Mammary epithelial cell (primary cell): ENCODE results near the gene MRPS22.

Experiments used
- CTCF ChIP-seq, 2 donors: IDR thresholded peaks in 1 of 2; conservative IDR thresholded peaks in 1 of 2; 2 replicates each; pipeline ENCODE4 v1.5.1; 2011 to 2012; ENCODE audit warnings: inconsistent platforms in 2 of 2, low read length in 2 of 2, mild to moderate bottlenecking in 2 of 2, control low read depth in 1 of 2, low read depth in 1 of 2; ENCODE audit not compliant: insufficient read depth in 1 of 2; ENCODE audit errors: extremely low read depth in 1 of 2
- EZH2 ChIP-seq: IDR thresholded peaks from 2 replicates; pipeline ENCODE4 v1.6.1; 2012; ENCODE audit warnings: low read length, inconsistent platforms, borderline replicate concordance

- TF ChIP-seq CTCF (conservative IDR thresholded peaks at IDR 0.05 in 1 of 2, IDR thresholded peaks at IDR 0.05 in 1 of 2; ENCODE audit: extremely low read depth in 1 of 2, insufficient read depth in 1 of 2, low read depth in 1 of 2, low read length in 2 of 2) = no peak
- no peak for TF ChIP-seq EZH2
Observed at GRCh38 chr3:139374099-139374498, 30.3 kb downstream of the MRPS22 start.
